H9 (cell line): Measurements from ENCODE around the gene CAPN8. TPM values are rescaled to one million over a fixed set of nuclear protein-coding genes. Genes with fewer than 3 reads are reported as not detected.

Experiments used
- DNase-seq: peaks from one replicate; pipeline ENCODE4 v3.0.0-alpha.2; 2017
- H2AFZ ChIP-seq: one replicate; pipeline ENCODE4 v1.6.1; 2013; ENCODE audit warnings: mild to moderate bottlenecking, low read length, control low read depth, moderate library complexity
- H2AK5ac ChIP-seq: 2 replicates; pipeline ENCODE4 v1.6.1; 2013; ENCODE audit warnings: low read length, control low read depth, mixed read lengths; ENCODE audit not compliant: insufficient read length
- H2BK120ac ChIP-seq: one replicate; pipeline ENCODE4 v1.6.1; 2013; ENCODE audit warnings: low read depth, mild to moderate bottlenecking, low read length, control low read depth, inconsistent platforms; ENCODE audit not compliant: poor library complexity, severe bottlenecking
- H2BK12ac ChIP-seq: 2 replicates; pipeline ENCODE4 v1.6.1; 2013; ENCODE audit warnings: low read length, control low read depth, mixed read lengths, low read depth; ENCODE audit not compliant: insufficient read length
- H2BK15ac ChIP-seq: 2 replicates; pipeline ENCODE4 v1.6.1; 2013; ENCODE audit warnings: low read depth, low read length, control low read depth
- H2BK20ac ChIP-seq: one replicate; pipeline ENCODE4 v1.6.1; 2013; ENCODE audit warnings: low read depth, mild to moderate bottlenecking, low read length, control low read depth, inconsistent platforms; ENCODE audit not compliant: poor library complexity, severe bottlenecking
- H2BK5ac ChIP-seq: 2 replicates; pipeline ENCODE4 v1.6.1; 2013; ENCODE audit warnings: low read length, control low read depth, mixed read lengths; ENCODE audit not compliant: insufficient read length
- H3K14ac ChIP-seq: 2 replicates; pipeline ENCODE4 v1.6.1; 2013; ENCODE audit warnings: low read length, control low read depth; ENCODE audit not compliant: insufficient read depth
- H3K18ac ChIP-seq: 2 replicates; pipeline ENCODE4 v1.6.1; 2013; ENCODE audit warnings: low read depth, mild to moderate bottlenecking, mixed read lengths, low read length, control low read depth; ENCODE audit not compliant: insufficient read length
- H3K23ac ChIP-seq: 2 replicates; pipeline ENCODE4 v1.6.1; 2013; ENCODE audit warnings: low read length, control low read depth, mixed read lengths, low read depth; ENCODE audit not compliant: insufficient read length
- H3K23me2 ChIP-seq: 2 replicates; pipeline ENCODE4 v1.6.1; 2013; ENCODE audit warnings: low read depth, mild to moderate bottlenecking, mixed read lengths, low read length, control low read depth; ENCODE audit not compliant: insufficient read length, poor library complexity, severe bottlenecking
- H3K27ac ChIP-seq: 2 replicates; pipeline ENCODE4 v1.5.1; 2013; ENCODE audit warnings: low read length, control low read depth, mixed read lengths, low read depth; ENCODE audit not compliant: insufficient read length
- H3K27me3 ChIP-seq: 2 replicates; pipeline ENCODE4 v1.6.1; 2013; ENCODE audit warnings: low read length, control low read depth, inconsistent platforms; ENCODE audit not compliant: insufficient read depth
- H3K4ac ChIP-seq: 2 replicates; pipeline ENCODE4 v1.6.1; 2013; ENCODE audit warnings: low read depth, mild to moderate bottlenecking, control low read depth, inconsistent platforms, low read length, moderate library complexity
- H3K4me1 ChIP-seq: 2 replicates; pipeline ENCODE4 v1.6.1; 2013; ENCODE audit warnings: low read length, control low read depth, inconsistent platforms; ENCODE audit not compliant: insufficient read depth
- H3K4me2 ChIP-seq: 2 replicates; pipeline ENCODE4 v1.6.1; 2013; ENCODE audit warnings: low read length, control low read depth, mixed read lengths; ENCODE audit not compliant: insufficient read length, insufficient read depth
- H3K56ac ChIP-seq: 2 replicates; pipeline ENCODE4 v1.6.1; 2013; ENCODE audit warnings: low read depth, mild to moderate bottlenecking, mixed read lengths, low read length, control low read depth; ENCODE audit not compliant: insufficient read length
- H3K79me1 ChIP-seq: 2 replicates; pipeline ENCODE4 v1.6.1; 2013; ENCODE audit warnings: low read depth, mild to moderate bottlenecking, moderate library complexity, low read length, control low read depth, inconsistent platforms; ENCODE audit not compliant: insufficient read depth, poor library complexity, severe bottlenecking
- H3K79me2 ChIP-seq: 2 replicates; pipeline ENCODE4 v1.6.1; 2013; ENCODE audit warnings: low read length, control low read depth, inconsistent platforms; ENCODE audit not compliant: insufficient read depth
- H3K9ac ChIP-seq: 2 replicates; pipeline ENCODE4 v1.6.1; 2013; ENCODE audit warnings: low read length, control low read depth, mixed read lengths; ENCODE audit not compliant: insufficient read length; ENCODE audit errors: extremely low read depth
- H3K9me3 ChIP-seq: one replicate; pipeline ENCODE4 v1.6.1; 2013; ENCODE audit warnings: low read depth, low read length, inconsistent platforms; ENCODE audit not compliant: control insufficient read depth
- H3T11ph ChIP-seq: one replicate; pipeline ENCODE4 v1.6.1; 2013; ENCODE audit warnings: mild to moderate bottlenecking, low read length, control low read depth, inconsistent platforms
- H4K20me1 ChIP-seq: one replicate; pipeline ENCODE4 v1.6.1; 2013; ENCODE audit not compliant: control insufficient read depth, insufficient read length, insufficient read depth
- H4K5ac ChIP-seq: 2 replicates; pipeline ENCODE4 v1.6.1; 2013; ENCODE audit warnings: low read depth, mild to moderate bottlenecking, mixed read lengths, low read length, control low read depth; ENCODE audit not compliant: insufficient read length
- H4K8ac ChIP-seq: replicated peaks from 2 replicates; pipeline ENCODE4 v1.6.1; 2013; ENCODE audit warnings: low read length, control low read depth, mixed read lengths, low read depth; ENCODE audit not compliant: insufficient read length
- H4K91ac ChIP-seq: 2 replicates; pipeline ENCODE4 v1.6.1; 2013; ENCODE audit warnings: low read depth, mild to moderate bottlenecking, moderate library complexity, mixed read lengths, low read length, control low read depth; ENCODE audit not compliant: insufficient read length
- H3K27ac Mint-ChIP-seq, 3 experiments: 2 replicates in 2 of 3; 3 replicates in 1 of 3; pipeline ENCODE4 v1.8.0; 2020 to 2021; ENCODE audit warnings: mixed read lengths in 3 of 3, mild to moderate bottlenecking in 1 of 3, moderate library complexity in 1 of 3
- H3K27me3 Mint-ChIP-seq: 2 replicates; pipeline ENCODE4 v1.8.0; 2021; ENCODE audit warnings: low read depth, mild to moderate bottlenecking, moderate library complexity, mixed read lengths
- H3K36me3 Mint-ChIP-seq, 3 experiments: 2 replicates in 2 of 3; 3 replicates in 1 of 3; pipeline ENCODE4 v1.8.0; 2020 to 2021; ENCODE audit warnings: low read depth in 3 of 3, mixed read lengths in 3 of 3; ENCODE audit not compliant: insufficient read depth in 1 of 3
- H3K4me1 Mint-ChIP-seq, 2 experiments: 2 replicates each; pipeline ENCODE4 v1.8.0; 2020; ENCODE audit warnings: mixed read lengths in 2 of 2
- H3K4me3 Mint-ChIP-seq, 2 experiments: 2 replicates in 1 of 2; 3 replicates in 1 of 2; pipeline ENCODE4 v1.8.0; 2020 to 2021; ENCODE audit warnings: mild to moderate bottlenecking in 2 of 2, mixed read lengths in 2 of 2, moderate library complexity in 1 of 2
- H3K9me3 Mint-ChIP-seq, 2 experiments: 2 replicates in 1 of 2; 3 replicates in 1 of 2; pipeline ENCODE4 v1.8.0; 2020; ENCODE audit warnings: mild to moderate bottlenecking in 2 of 2, mixed read lengths in 2 of 2, moderate library complexity in 1 of 2
- WGBS: extraction: QIAGEN DNeasy Blood & Tissue Kit; methylation state at CpG from one replicate; pipeline ENCODE4 v1.1.7; 2013; ENCODE audit warnings: missing lambda C conversion rate, low lambda C conversion rate, mixed read lengths; ENCODE audit not compliant: insufficient read length; ENCODE audit errors: extremely low coverage; 5-methylcytosine and 5-hydroxymethylcytosine counted together
- total RNA-seq: library from RNA; stranded (reverse); gene quantifications from 2 replicates; pipeline ENCODE4 v1.2.1, GENCODE V29; 2021
- TF ChIP-seq, protein P1 (sequence below): fragments of 200-600 bp; sonication (generic); conservative IDR thresholded peaks from 3 replicates; pipeline ENCODE4 v1.8.0; 2021; ENCODE audit warnings: antibody characterized with exemption, mild to moderate bottlenecking

The CAPN8 gene
- total RNA-seq, 1 experiment from 2014 or later = not detected

DNA sequence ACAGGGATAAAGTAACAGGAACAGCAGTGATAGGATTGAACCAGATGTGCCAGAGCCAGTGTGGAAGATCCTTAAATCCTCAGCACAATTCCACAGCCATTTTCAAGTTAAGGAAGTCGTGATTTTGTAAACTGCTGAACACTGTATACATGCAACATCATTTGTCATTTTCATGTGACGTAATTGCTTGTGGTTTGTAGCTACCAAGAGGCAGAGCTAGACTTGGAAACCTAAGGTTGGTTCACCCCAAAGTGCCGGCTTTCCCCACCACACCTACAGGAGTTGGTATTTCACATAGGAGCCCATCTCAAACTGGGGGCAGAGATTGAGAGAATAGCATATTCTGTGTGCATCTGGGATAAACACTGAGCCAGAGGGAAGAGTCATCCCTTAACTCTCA lies 113.9 kb downstream of the CAPN8 start:
- H3K4me2 ChIP-seq = no peak overlapping the region

More for the DNA sequence above, 113.9 kb downstream of the CAPN8 start:
- no peaks in the 10 kb centered on the region for H3K4me1 ChIP-seq
- no peaks in the 10 kb centered on the region for H3K79me1 ChIP-seq
- H3K23me2 ChIP-seq = no peaks in the 10 kb centered on the region
- no peak overlapping the region for H3K23ac ChIP-seq
- no peaks in the 10 kb centered on the region for H3K79me2 ChIP-seq
- H3K18ac ChIP-seq = no peak overlapping the region
- no peak overlapping the region for H2BK5ac ChIP-seq
- no peak overlapping the region for H3K14ac ChIP-seq
- H3K9ac ChIP-seq = no peak overlapping the region
- no peak overlapping the region for H2AFZ ChIP-seq
- no peak overlapping the region for H4K5ac ChIP-seq
- no peaks in the 10 kb centered on the region for H3K9me3 ChIP-seq
- H3K27ac ChIP-seq = no peak overlapping the region
- Mint-ChIP-seq H3K4me1 (peaks cover 0 to 5% of the 10 kb centered on the region in 2 experiments; a peak in 2 of 4 replicates), H3K9me3 (no peaks in the 10 kb centered on the region), H3K4me3 (no peak overlapping the region), H3K36me3 (no peaks in the 10 kb centered on the region; a peak in 1 of 7 replicates), H3K27me3 (peaks cover 3% of the 10 kb centered on the region; the same call in 1 of the 2 replicates), H3K27ac (no peak overlapping the region; a peak in 1 of 7 replicates)
- H4K8ac ChIP-seq = no peak overlapping the region
- H2BK20ac ChIP-seq = no peak overlapping the region
- no peak overlapping the region for H3K4ac ChIP-seq
- no peak for DNase-seq
- WGBS = no CpG with 5 or more reads among the region's 3 CpGs
- no peaks in the 10 kb centered on the region for H4K20me1 ChIP-seq
- no peak overlapping the region for H2BK15ac ChIP-seq
- H2BK12ac ChIP-seq = no peak overlapping the region
- H2BK120ac ChIP-seq = no peak overlapping the region
- H3K56ac ChIP-seq = no peak overlapping the region
- TF ChIP-seq, protein P1, sequence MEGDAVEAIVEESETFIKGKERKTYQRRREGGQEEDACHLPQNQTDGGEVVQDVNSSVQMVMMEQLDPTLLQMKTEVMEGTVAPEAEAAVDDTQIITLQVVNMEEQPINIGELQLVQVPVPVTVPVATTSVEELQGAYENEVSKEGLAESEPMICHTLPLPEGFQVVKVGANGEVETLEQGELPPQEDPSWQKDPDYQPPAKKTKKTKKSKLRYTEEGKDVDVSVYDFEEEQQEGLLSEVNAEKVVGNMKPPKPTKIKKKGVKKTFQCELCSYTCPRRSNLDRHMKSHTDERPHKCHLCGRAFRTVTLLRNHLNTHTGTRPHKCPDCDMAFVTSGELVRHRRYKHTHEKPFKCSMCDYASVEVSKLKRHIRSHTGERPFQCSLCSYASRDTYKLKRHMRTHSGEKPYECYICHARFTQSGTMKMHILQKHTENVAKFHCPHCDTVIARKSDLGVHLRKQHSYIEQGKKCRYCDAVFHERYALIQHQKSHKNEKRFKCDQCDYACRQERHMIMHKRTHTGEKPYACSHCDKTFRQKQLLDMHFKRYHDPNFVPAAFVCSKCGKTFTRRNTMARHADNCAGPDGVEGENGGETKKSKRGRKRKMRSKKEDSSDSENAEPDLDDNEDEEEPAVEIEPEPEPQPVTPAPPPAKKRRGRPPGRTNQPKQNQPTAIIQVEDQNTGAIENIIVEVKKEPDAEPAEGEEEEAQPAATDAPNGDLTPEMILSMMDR = no peak
- H4K91ac ChIP-seq = no peak overlapping the region
- no peak overlapping the region for H3T11ph ChIP-seq
- no peaks in the 10 kb centered on the region for H3K27me3 ChIP-seq
- H2AK5ac ChIP-seq = no peak overlapping the region
